ENCODE results near the gene DAP.

Gene DAP

DNA sequence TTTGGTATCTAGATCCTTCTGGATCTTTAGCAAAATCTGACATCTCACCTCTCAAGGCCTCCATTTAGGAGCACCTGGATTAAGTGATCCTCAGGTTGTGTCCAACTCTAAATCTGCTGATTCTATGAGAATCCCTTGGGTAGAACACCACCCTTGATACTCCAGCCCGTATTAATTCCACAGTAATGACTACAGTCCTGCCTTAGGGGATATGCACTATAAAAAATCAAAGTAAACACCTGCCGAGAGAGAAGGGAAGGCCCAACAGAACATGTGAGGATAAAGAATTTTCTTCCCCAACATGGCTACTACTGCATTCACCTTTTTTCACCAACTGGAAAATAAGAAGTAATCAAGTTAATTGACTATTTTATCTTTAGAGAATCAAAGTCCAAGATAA lies 27.6 kb downstream of the DAP start:
- no peak for DNase-seq (ENCODE audit: extremely low spot score)
- TF ChIP-seq, protein P1, sequence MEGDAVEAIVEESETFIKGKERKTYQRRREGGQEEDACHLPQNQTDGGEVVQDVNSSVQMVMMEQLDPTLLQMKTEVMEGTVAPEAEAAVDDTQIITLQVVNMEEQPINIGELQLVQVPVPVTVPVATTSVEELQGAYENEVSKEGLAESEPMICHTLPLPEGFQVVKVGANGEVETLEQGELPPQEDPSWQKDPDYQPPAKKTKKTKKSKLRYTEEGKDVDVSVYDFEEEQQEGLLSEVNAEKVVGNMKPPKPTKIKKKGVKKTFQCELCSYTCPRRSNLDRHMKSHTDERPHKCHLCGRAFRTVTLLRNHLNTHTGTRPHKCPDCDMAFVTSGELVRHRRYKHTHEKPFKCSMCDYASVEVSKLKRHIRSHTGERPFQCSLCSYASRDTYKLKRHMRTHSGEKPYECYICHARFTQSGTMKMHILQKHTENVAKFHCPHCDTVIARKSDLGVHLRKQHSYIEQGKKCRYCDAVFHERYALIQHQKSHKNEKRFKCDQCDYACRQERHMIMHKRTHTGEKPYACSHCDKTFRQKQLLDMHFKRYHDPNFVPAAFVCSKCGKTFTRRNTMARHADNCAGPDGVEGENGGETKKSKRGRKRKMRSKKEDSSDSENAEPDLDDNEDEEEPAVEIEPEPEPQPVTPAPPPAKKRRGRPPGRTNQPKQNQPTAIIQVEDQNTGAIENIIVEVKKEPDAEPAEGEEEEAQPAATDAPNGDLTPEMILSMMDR (IDR thresholded peaks at IDR 0.05; ENCODE audit: control extremely low read depth, extremely low read depth, low read depth, missing control alignments): no peak
- ChIA-PET CTCF (interaction anchor here (1.2 to 1.6 kb wide), 2 partner anchors 19 to 21 kb away, joined by 3 to 4 read pairs; no protein-coding TSS in a partner anchor), POLR2A (no interaction called here)

DNA sequence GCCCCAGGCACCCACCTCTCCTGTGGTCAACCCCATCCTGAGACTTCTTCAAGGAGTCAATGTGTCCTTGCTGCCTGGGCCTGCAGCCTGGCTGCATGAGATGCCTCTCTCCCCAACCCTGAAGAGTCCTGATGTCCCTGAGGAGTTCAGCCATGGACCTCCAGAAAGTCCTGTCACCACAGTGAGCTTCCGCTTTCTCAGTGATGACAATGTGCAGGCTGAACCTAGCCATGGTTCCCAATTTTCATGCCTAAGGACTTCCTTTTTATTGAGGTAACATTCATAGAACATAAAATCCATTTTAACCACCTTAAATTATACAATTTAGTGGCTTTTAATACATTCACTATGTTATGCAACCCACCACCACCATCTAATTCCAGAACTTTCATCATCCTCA lies 29.1 kb downstream of the DAP start:
- no peak for DNase-seq (ENCODE audit: extremely low spot score)
- POLR2A ChIA-PET: no interaction called here
- TF ChIP-seq, protein P1 (IDR thresholded peaks at IDR 0.05; ENCODE audit: control extremely low read depth, extremely low read depth, low read depth, missing control alignments): no peak
- CTCF ChIA-PET: interaction anchor here (1.6 kb wide), 1 partner anchor 17 kb away, joined by 4 read pairs; no protein-coding TSS in a partner anchor

DNA sequence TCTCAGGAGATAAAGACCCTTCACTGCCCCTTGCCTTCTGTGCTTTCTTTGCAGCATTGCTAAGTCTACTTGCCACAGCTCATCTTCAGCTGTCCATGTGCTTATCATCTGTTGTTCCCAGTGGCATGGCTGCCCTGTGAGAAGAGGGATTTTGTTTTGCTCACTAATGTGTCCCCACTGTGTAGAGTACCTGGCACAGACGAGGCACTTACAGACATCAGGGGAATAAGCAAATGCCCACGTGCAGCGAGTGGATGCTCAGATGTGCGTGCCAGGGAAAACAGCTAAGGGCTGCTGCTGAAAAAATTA lies 31.0 kb downstream of the DAP start:
- ChIA-PET POLR2A (interaction anchor here (0.6 kb wide), 1 partner anchor 166 kb away, joined by 6 read pairs; no protein-coding TSS in a partner anchor), CTCF (interaction anchor here (0.9 to 1.8 kb wide), 2 partner anchors 14 to 31 kb away, joined by 3 to 4 read pairs; no protein-coding TSS in a partner anchor)
- DNase-seq (ENCODE audit: extremely low spot score): no peak
- TF ChIP-seq, protein P1 (IDR thresholded peaks at IDR 0.05; ENCODE audit: control extremely low read depth, extremely low read depth, low read depth, missing control alignments): no peak

DNA sequence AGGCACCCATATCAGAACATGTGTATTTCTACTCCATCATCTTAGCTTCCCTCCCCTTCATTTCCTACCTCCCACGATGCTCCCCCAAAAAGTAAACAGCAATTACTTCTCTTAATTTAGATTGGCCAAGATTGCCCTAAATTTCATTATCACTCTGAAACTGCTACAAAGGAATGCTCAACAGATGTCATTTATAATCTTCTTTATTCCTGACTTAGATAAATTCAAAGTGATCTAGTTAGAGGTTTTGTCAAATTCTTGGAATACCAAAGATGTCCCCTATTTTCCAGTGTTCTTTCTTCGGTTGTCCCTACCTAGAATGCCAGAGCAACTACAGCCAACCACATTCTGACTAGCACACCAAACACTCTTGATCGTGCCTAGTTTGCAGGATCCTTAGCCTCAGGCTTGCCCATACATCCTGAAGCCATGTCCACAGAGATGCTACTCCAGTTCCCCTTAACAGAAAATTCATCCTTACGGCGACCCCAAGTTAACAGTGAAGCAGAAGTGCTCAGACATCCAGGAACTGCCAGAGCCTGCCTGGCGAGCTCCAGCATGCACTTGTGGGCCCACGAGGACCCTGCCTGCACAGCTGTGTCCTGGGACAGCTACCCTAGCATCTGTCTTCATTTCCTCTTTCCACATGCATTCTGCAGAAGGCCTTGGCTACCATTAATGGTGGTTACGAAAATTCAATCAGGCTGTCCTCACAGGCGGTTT lies 31.6 kb downstream of the DAP start:
- DNase-seq (ENCODE audit: extremely low spot score): no peak
- TF ChIP-seq, protein P1 (IDR thresholded peaks at IDR 0.05; ENCODE audit: control extremely low read depth, extremely low read depth, low read depth, missing control alignments): no peak
- ChIA-PET POLR2A (no interaction called here), CTCF (interaction anchor here (0.9 to 1.8 kb wide), 3 partner anchors 14 to 35 kb away, joined by 3 to 4 read pairs (median 4); no protein-coding TSS in a partner anchor)

DNA sequence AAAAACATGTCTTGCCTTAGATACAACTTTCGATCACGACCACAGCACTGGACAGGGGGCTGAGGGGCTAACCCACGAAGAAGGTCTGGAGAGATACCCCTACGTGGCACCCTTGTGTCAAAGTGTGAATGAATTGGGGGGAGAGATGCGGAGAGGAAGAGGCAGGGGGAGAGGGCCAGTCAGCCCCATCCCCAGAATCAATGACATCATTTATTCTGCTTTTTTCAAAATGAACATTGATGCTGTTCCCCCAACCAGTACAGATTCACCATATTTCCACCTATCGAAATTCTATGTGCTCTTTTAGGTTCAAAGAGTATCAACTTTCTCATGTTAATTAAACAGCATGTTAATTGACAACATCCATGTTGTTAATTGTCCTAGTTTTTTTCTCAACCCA lies 32.4 kb downstream of the DAP start:
- no peak for DNase-seq (ENCODE audit: extremely low spot score)
- POLR2A ChIA-PET: no interaction called here
- CTCF ChIA-PET: interaction anchor here (1.2 to 1.8 kb wide), 4 partner anchors 8 to 48 kb away, joined by 3 to 4 read pairs (median 4); no protein-coding TSS in a partner anchor
- TF ChIP-seq, protein P1 (IDR thresholded peaks at IDR 0.05; ENCODE audit: control extremely low read depth, extremely low read depth, low read depth, missing control alignments): no peak

GRCh38 chr5:10727861-10728260 lies 33.2 kb downstream of the DAP start:
- DNase-seq (ENCODE audit: extremely low spot score): no peak
- TF ChIP-seq, protein P1 (IDR thresholded peaks at IDR 0.05; ENCODE audit: control extremely low read depth, extremely low read depth, low read depth, missing control alignments): no peak
- POLR2A ChIA-PET: no interaction called here
- CTCF ChIA-PET: interaction anchor here (1.2 to 1.9 kb wide), 3 partner anchors 9 to 49 kb away, joined by 3 to 5 read pairs (median 4); no protein-coding TSS in a partner anchor
